ENCODE data around the gene ATG14.

DNA sequence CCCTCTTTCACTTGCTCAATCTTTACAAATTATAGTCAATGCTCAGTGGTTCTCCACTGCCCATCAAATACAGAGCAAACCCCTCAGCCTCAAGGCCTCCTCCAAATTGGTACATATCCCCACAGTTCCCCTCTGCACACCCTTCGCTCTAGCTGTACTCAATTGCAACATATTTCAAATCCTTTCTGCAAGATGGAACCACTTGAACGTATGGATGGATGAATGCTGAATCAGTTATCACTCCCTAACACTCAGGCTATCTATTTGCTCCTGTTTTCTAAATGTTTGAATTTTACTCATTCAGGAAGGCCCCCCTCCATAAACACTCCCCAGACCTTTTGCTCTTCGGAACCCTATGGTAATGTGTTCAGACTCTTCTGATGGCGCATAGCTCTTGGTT, 24.5 kb downstream of the ATG14 start:
- TF ChIP-seq, protein P1, sequence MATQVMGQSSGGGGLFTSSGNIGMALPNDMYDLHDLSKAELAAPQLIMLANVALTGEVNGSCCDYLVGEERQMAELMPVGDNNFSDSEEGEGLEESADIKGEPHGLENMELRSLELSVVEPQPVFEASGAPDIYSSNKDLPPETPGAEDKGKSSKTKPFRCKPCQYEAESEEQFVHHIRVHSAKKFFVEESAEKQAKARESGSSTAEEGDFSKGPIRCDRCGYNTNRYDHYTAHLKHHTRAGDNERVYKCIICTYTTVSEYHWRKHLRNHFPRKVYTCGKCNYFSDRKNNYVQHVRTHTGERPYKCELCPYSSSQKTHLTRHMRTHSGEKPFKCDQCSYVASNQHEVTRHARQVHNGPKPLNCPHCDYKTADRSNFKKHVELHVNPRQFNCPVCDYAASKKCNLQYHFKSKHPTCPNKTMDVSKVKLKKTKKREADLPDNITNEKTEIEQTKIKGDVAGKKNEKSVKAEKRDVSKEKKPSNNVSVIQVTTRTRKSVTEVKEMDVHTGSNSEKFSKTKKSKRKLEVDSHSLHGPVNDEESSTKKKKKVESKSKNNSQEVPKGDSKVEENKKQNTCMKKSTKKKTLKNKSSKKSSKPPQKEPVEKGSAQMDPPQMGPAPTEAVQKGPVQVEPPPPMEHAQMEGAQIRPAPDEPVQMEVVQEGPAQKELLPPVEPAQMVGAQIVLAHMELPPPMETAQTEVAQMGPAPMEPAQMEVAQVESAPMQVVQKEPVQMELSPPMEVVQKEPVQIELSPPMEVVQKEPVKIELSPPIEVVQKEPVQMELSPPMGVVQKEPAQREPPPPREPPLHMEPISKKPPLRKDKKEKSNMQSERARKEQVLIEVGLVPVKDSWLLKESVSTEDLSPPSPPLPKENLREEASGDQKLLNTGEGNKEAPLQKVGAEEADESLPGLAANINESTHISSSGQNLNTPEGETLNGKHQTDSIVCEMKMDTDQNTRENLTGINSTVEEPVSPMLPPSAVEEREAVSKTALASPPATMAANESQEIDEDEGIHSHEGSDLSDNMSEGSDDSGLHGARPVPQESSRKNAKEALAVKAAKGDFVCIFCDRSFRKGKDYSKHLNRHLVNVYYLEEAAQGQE (IDR thresholded peaks at IDR 0.05; ENCODE audit: low read depth, low read length), result no peak
- TF ChIP-seq, protein P2, sequence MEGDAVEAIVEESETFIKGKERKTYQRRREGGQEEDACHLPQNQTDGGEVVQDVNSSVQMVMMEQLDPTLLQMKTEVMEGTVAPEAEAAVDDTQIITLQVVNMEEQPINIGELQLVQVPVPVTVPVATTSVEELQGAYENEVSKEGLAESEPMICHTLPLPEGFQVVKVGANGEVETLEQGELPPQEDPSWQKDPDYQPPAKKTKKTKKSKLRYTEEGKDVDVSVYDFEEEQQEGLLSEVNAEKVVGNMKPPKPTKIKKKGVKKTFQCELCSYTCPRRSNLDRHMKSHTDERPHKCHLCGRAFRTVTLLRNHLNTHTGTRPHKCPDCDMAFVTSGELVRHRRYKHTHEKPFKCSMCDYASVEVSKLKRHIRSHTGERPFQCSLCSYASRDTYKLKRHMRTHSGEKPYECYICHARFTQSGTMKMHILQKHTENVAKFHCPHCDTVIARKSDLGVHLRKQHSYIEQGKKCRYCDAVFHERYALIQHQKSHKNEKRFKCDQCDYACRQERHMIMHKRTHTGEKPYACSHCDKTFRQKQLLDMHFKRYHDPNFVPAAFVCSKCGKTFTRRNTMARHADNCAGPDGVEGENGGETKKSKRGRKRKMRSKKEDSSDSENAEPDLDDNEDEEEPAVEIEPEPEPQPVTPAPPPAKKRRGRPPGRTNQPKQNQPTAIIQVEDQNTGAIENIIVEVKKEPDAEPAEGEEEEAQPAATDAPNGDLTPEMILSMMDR (IDR thresholded peaks at IDR 0.05), result no peak
- TF ChIP-seq EZH2phosphoT487 (IDR thresholded peaks at IDR 0.05; ENCODE audit: borderline replicate concordance, low read depth) (no peak), TAF1 (IDR thresholded peaks at IDR 0.05; ENCODE audit: borderline replicate concordance, low read depth, low read length) (no peak), GABPA (IDR thresholded peaks at IDR 0.05; ENCODE audit: low read depth) (no peak), FOXM1 (IDR thresholded peaks at IDR 0.05; ENCODE audit: low read depth) (no peak), JUND (IDR thresholded peaks at IDR 0.05) (no peak), NRF1 (IDR thresholded peaks at IDR 0.05; ENCODE audit: low read depth, low read length) (no peak), EP300 (IDR thresholded peaks at IDR 0.05; ENCODE audit: borderline replicate concordance in 1 of 2, low read depth in 1 of 2, low read length in 1 of 2) (no peak)

Data from SK-N-SH (cell line).